Measurements from ENCODE around the gene ECEL1.

The ECEL1 gene

DNA sequence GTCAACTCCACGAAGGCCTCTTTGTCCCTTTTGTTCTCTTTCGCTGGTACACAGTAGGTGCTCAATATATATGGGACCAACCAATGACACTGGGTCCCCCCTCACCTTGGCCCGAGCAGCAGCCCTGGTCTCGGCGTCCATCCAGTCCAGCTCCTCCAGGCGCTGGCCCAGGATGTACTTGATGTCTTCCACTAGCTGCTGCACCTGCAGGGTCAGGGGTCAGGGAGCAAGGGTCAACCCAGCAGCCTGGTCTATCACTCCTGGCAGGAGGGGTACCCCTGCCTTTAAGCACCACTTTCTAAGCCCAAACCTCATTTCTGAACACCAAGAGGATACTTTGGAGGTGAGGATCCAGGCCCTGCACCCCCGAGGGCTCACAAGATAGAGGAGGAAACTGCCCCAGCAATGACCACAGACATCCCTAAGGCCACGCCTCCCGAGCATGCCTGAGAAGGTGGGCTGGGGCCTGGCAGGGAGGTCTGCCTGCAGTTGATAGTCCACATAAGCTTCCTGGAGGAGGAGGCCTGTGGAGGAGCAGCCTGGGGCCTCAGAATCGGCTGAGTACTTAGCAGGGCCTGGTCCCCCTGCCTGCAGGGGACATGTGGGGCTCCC lies 4.2 kb downstream of the ECEL1 start:
- DNase-seq: no peak

DNA sequence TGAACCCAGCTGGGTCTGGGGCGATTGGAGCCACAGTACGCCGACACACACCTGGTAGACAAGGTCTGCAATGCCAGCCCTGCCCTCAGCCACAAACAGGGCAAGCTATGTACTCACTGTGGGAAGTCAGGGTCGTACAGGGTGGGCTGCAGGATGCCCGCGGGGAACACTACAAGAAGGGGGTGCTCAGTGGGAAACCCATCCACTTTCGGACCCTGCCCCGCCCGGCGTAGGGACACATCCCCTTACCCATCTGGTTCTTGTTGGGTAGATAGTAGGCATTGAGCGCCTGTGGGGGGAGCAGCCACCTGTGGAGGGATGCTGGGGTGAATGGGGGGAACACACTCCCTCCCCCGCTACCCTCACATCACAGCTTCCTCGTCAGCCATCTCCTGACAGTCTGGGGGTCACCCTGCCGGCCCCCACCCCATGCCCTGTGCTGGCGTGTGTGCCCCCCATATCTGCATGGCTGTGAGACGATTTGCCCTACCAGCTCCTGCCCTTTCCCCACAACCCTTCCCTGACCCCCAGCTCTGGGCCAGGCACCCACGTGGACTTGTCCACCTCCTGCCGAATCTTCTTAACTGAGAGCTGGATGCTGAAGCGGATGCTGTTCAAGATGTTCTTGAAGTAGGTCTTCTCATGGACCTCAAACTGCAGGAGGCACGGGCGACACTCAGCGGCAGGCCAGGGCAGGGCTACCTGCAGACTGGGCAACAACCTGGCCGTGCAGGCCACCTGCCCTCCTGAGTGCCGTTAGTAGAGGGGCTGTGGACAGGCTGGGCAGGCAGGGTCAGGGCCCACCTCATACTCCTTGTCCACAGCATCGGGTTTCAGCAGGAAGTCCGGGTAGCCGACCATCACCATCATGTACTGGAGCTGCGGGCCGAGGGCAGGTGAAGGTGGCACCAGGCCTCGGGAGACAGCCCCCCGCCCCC lies 5.1 kb downstream of the ECEL1 start:
- DNase-seq: no peak

DNA sequence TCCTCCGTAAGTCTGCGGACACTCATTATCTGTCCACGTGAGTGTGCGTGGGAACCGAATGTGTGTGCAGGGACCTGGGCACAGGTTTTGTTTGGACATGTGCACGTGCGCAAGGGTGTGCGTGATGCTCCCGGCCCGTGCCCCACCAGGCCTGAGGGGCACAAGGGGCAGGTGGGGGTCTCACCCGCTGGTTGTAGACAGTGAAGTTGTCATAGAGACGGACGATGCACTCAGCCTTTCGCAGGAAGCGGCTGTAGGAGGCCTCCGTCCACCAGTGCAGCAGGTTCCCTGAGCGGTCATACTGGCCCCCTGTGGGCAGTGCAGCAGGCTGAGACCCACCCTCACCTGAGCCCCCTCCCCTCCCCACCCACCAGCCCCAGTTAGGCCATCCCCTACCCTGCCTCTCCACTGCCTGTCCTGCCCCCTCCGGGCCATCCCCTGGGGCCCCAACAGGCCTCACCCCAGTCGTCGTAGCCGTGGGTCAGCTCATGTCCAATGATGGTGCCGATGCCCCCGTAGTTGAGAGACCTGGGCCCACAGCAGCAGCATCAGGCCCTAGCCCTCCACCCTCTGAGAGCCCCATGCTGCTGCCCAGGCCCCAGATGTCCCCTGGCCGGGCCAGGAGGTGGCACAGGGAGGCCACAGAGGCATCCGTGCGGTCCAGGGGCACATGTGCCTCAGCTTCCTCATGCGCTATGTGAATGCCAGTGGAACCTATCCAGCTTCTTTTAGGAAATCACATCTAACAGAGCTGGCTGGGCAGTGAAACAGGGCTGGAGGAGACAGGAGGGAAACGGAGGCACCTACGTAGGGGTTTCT lies 6.1 kb downstream of the ECEL1 start:
- DNase-seq: no peak

DNA sequence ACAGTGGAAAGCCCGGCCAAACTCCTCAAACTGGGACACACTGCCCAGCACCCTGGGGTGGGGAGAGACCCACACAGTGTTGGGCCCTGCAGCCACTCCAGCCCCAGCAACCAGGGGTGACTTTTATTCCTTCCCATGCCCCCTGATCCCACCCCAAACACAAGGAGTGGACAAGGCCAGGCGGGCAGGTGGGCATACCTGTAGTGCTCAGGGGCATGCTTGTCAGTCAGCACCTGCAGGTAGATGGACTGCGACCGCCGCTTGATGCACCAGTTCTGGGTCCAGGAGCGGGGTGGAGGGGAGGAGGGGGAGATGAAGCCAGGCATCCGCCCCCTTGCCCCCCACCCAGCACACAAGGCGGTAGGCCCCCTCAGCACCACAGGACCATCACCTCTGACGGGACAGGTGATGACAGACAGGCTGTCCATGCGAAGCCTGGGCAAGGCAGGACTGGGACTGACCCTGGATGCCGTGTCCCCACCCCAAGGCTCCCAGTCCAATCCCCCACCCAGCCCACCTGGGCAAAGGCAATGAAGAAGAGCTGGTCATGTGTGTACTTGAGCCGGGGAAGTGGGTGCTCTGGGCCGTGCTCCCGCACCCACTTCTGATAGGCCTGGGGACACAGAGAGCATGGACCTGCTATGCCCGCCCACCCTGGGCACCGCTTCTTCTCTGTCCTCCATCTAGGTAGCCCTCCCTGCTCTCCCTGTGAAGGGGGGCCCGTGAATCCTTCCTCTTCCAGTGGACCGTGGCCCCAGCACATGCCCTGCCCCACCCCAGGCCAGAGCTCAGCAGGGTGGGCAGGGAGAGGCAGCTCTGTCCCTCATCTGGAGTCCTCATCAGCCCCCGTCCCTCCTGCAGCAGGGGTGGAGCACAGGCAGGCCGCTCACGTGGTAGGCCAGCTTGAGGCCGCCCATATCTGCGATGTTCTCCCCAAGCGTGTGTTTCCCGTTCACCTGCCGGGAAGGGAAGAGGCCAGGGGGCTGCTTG lies 7.1 kb downstream of the ECEL1 start:
- no peak for DNase-seq

DNA sequence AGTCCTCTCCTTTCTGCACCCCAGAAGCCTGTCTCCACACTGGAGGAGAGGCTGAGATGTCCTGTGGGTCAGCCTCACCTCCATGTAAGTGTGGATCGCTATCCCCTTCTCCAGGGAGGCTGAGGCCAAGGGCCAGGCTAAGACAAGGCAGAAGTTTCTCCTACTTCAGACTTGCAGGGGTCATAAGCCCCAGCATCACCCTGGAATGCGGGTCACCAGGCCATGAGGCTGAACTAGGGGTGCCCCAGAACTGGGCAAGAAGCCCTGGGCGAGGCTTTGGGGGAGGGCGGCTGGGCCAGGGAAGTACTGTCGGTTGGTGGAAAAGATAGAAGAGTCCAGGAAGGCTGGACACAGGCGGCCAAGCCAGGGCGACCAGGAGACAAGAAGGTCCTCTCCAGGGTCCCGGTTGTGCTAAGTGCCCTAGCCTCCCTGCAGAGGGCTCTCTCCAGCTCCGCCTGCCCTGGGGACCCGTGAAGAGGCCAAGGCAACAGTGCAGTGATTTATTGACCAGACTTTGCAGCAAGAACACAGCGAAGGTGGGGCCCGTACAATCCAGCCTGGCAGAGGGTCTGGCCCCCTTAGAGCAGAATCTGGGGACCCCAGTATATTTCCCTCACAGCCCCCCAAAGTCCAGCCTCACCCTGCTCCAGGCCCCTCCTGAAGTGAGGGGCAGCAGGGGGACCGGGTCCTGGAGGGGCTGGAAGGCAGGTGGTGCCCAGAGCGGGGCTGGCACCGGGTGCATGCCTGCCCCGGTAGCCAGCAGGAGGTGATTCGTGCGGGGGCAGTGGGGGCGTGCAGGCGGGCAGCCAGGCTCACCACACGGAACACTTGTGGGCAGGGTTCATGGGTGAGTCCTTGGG lies 8.1 kb downstream of the ECEL1 start:
- DNase-seq: no peak

DNA sequence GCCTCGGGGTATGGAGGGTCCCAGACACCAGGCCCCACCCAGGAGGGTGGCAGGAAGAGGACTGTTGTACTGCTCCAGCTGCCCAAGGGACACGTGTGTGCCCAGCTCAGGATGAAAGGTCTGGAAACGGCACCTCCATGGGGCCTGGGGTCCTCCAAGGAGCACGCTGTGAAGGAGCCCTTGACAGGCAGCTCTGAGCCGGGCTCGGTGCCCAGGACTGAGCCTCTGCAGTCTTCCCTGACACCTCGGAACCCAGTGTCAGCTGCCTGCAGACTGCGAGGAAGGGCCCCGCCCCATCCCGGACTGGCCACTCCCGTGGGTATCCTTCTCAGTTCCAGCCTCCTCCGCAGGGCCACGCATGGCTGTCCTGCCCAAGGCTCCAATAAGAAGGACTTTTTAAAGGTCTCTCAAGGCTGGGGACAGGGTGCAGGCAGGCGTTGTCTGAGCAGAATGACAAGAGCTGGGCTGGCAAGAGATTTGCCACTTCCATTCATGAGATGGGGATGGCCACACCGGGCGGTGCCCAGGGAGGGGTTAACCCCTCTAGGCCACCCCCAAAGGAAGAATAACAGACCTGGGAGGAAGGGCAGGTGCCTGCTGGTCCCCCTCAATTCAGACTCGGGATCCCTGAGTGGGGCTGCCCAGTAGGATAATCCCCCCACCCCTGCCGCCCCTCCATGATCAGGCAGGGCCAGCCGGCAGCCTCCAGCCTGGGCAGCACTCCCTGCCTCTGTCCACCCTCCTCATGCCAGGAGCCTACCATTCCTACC lies 8.9 kb downstream of the ECEL1 start:
- DNase-seq: no peak

DNA sequence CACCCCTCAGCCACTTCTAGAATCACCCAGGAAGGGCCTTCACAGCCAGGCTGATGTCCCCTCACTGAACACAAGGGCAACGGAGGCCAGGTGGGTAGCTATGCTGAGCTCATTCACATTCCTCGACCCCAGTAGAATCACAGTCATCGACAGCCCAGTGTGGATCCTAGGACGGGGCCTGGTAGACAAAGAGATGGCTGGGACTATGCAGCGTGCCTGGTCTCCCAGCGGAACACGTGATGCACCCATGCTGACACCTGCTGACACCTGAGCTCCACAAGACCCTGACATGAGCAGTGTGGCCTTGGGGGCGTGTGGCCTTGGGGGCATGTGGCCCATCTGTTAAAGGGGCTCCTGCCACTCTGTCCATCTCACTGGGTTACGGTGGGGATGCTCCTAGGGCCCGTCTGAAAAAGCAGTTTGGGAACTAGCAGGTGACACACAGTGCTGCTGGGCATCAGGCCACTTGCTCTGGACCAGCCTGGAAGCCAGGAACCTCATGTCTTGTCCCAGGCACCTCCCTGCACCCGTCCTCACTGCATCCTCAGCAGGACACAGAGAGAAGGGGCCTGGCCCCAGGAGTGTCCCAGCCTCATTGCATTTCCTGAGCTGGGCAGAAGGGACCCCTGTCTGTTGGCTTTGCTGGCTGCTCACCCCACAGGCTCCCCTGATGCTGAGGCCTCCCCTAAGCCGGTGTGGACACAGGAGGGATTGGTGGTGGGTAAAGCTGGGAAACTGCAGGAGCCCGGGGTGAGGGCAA lies 9.7 kb downstream of the ECEL1 start:
- no peak for DNase-seq

DNA sequence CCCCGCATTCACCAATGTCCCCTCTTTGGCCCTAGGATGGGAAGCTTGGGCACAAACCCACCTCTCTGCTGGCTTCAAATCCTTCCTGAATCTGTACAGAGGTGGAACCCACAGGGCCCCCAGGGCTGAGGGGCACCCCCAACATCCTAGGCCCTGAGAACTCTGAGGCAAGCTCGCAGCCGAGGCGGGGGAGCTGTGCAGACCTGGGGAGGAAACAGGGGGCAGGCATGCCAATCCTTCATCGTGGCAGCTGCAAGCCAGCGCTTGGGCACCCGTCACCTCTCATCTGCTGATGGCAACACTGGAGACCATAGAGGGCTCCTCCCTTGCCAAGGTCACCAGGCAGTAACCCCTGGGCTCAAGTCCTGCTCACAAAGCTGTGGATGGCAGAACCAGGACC lies 10.8 kb downstream of the ECEL1 start:
- DNase-seq: no peak

DNA sequence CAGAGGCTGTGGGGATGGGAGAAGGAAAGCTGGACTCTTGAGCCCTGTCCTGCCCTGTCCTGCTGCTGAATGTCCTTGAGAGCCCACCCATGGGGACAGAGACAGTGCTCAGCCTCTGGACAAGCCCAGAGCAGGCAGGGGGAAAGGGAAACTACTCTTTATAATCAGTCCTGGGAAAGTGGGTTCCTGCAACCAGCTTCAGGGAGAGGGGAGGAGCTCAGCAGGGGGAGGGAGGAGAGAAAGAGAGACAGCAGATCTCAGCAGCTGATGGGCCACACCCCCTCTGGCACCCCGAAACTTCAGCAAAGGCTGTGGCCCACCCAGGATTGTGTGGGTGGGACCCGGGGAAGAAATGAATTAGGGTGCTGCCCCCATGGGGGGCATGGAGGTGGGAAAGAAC lies 11.6 kb downstream of the ECEL1 start:
- DNase-seq: no peak

DNA sequence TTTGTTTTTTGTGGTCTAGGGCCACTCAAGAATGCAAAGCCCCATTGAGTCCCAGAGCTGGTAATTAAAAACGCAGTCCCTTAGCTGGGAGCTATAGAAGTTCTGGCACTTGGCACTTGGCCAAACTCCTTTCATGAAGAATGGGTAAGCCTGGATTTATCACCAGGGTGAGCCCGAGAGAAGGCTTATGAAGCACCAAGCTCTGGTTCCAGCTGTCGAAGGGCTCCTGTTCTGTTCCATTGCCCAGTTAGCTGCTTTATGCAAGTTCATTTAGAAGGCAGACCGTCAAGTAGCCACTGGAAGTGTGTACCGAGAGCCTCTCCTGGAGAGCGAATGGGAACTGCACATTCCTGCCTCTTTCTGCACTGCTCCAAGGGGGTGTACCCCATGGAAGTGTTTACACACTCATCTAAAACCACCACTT lies 14.2 kb downstream of the ECEL1 start:
- no peak for DNase-seq

DNA sequence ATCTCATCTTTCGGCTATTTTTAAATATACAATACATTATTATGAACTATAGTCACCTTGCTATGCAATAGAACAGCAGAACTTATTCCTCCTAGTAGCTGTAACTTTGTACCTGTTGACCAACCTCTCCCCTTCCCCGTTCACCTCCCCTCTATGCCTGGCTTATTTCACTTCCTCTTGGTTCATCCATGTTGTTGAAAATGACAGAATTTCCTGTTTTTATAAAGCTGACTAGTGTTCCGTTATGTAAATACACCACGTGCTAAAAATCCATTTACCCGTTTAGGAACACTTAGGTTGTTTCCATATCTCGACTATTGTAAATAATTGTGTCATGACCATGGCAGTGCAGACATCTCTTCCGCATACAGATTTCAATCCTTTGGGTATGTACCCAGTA lies 21.4 kb downstream of the ECEL1 start:
- no peak for DNase-seq

DNA sequence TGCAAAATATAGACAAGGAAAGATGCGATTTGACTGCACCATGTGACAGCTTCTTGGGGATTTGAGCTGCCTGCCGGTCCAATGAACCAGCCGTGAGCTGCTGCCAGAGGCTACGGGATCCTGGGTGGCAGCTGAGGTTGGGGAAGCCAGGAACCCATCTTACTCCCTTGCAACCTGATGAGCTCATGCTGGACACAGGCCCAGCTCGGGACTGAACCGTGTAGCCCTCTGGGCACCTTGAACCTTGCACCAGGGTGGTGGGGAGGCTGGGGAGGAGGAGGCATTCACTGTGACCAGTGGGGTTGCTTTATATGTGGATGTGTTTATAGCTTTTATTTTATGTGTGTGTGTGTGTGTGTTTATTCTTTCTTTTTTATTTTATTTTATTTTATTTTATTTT lies 22.6 kb downstream of the ECEL1 start:
- DNase-seq: no peak

DNA sequence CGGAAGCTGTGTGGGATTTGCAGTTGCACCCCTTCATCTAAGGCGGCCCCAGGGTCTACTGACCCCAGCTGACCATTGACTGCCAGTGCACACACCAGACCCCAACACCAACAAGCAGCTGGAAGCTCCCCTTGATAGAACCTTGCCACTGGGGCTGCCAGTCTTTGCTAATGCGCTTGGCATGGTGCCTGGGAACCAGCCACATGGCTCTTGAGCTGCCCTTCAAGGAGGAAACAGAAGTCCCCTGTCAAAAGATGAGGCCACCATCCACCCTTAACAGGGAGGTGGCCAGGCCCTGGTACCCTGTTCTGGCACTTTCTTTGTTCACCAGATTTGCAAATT lies 23.1 kb downstream of the ECEL1 start:
- no peak for DNase-seq

DNA sequence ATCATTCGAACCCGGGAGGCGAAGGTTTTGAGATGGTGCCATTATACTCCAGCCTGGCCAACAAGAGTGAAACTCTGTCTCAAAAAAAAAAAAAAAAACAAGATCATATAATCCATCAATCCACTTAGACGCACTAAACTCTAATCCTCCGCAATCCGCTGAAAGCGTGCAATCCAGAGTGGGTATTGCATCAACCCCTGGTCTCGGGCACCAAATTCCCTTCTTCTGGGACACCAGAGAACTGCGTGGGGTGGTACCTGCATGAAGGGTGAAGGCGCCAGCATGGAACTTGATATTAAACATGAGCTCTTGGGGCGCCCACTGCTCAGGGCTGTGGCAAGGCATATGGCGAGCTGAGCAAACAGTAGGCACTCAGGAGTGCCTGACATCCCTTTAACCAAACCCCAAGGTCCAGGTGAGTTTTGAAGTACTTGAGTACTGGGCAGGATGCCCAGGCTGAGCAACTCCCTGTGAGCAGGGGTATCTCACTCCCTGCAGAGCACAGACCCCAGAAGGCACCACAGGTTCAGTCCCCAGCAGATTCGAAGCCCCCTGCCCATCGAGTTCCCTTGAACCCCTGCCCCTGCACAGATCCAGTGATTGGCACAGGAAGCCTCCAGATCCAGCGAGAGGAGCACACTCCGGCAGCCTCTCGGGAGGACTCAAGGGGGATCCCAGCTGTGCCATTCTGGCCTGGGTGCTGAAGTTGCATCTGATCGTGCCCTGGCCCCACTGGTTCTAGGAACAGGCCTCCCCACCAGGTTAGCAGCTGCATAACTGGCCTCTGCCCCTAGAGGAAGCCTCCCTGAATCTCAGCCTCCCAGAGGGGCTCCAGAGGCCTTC lies 23.7 kb downstream of the ECEL1 start:
- DNase-seq: no peak

DNA sequence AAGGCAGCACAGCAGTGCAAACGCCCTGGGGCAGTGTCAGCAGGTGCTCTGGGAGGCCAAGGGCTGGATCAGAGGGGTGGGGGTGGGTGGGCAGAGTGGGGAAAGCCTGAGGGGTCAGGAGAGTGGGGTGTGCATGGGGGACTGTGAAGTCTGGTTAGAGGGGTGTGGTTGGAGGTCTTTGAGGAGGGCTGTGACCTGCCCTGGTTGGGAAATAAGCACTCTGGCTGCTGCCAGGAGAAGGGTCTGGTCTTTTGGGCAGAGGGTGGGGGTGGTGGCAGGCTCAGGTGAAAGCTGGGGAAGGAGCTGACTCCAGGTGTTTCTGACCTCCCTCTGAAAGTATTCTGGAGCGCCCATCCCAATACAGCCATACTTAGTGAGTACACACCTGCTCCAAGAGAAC lies 27.5 kb downstream of the ECEL1 start:
- DNase-seq: no peak

DNA sequence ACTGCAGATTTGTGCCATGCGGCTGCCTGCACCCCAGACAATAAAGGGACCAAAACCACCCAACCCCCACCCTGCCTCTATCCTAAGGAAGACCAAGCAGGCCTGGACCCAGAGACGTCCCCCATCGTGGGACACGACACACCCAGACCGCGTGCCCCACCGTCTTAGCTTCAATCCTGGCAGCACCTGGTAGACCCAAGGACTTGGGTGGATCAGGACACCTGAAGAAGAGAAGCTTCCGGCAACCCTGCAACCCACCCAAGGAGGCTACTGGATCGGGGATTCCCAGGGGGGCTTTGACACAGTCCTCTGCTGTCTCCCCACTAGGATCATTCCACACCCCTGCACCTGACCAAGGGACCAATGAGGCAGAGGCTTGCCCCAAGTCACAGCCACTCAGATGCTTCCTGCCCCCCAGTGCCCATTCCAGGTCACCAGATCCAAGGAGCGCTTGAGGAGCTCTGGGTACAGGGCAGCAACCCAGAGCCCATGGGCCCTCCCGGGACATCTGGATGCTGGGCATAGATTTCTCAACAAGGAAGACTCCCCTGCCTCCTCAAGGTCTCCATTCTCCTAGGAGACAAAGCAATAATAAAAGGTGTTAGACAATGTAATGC lies 28.1 kb downstream of the ECEL1 start:
- DNase-seq: no peak

DNA sequence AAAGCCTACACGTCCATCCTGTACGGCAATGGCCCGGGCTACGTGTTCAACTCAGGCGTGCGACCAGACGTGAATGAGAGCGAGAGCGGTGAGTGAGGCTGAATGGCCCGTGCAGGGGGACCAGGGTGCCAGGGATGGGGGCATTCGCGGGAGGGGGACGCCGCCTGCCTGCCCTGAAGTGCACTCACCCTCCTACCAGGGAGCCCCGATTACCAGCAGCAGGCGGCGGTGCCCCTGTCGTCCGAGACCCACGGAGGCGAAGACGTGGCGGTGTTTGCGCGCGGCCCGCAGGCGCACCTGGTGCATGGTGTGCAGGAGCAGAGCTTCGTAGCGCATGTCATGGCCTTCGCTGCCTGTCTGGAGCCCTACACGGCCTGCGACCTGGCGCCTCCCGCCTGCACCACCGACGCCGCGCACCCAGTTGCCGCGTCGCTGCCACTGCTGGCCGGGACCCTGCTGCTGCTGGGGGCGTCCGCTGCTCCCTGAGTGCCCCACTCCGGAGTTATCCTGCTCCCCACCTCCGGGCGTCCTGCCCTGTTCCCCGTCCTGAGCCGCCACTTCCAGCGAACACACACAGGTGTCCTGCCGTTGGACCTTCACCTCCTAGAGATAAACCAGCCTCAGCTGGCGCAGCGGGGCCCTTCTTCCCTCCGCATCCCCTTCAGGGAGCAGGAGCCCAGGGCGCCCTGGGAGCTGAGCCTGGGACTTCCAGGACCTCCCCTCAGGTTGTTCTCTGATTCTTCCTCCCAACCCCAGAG lies 28.8 kb downstream of the ECEL1 start:
- no peak for DNase-seq
